Measurements from ENCODE around the gene MPIG6B. TPM values are rescaled to one million over a fixed set of nuclear protein-coding genes. Genes with fewer than 3 reads are reported as not detected.

Gene MPIG6B
- total RNA-seq, 1 experiment from 2014 or later = not detected

DNA sequence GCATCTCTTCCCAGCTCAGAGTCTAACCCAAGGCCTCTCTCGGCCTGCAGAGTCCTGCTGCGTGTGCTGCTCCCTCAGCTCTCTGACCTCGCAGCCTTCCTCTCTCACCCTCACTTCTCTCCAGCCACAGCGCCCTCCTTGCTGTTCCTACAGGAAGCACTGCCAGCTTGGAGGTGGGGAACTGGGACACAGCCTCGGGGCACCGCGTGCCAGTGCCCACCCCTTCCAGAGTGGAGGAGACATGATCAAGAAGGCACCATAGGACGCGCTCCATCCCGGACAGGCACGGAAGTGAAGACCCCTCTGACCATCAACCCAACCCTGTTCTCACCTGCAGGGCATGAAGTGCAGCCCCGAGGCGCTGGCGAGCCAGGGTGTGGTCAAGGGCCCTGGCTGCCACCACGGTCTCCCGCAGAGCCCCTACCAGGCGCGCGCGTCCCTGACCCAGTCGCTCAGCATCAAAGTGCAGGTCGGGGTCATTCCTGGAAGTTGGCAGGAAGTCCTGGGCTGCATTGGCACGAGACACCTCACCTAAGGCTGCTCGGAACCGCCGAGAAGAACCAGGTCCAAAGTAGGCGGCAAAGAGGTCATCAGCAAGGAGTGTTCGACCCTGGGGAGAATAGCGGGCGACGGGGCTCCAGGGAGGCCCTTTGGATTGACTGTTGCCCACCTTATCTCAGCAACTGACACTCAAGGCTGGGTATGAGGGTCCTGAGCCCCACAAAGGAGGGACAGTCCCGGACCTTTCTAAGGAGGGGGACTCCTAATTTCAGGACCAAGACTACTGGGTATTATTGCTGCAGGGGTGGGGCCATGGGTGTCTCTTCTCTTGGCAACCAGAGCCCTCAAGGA lies 52.7 kb downstream of the MPIG6B start:
- Histone ChIP-seq H2AK5ac (ENCODE audit: insufficient read length, low read length) (no peak overlapping the region), H2BK5ac (ENCODE audit: insufficient read length, low read length) (no peak overlapping the region), H3K4ac (ENCODE audit: low read depth, low read length) (no peak overlapping the region), H4K8ac (replicated peaks; ENCODE audit: insufficient read length, low read depth, low read length) (no peak overlapping the region), H4K20me1 (ENCODE audit: control insufficient read depth, insufficient read depth, insufficient read length) (no peaks in the 10 kb centered on the region), H3K14ac (ENCODE audit: insufficient read depth, low read length) (no peak overlapping the region), H3K27ac (ENCODE audit: insufficient read length, low read depth, low read length) (no peak overlapping the region), H3K23ac (ENCODE audit: insufficient read length, low read depth, low read length) (no peak overlapping the region), H3K56ac (ENCODE audit: insufficient read length, low read depth, low read length) (no peak overlapping the region), H3K79me2 (ENCODE audit: insufficient read depth, low read length) (no peaks in the 10 kb centered on the region), H3K18ac (ENCODE audit: insufficient read length, low read depth, low read length) (no peak overlapping the region), H2BK12ac (ENCODE audit: insufficient read length, low read depth, low read length) (no peak overlapping the region), H2BK20ac (ENCODE audit: low read depth, low read length, poor library complexity, severe bottlenecking) (no peak overlapping the region), H4K91ac (ENCODE audit: insufficient read length, low read depth, low read length) (no peak overlapping the region), H2BK120ac (ENCODE audit: low read depth, low read length, poor library complexity, severe bottlenecking) (no peak overlapping the region), H3K9ac (ENCODE audit: extremely low read depth, insufficient read length, low read length) (no peak overlapping the region), H4K5ac (ENCODE audit: insufficient read length, low read depth, low read length) (no peak overlapping the region), H3K9me3 (ENCODE audit: control insufficient read depth, low read depth, low read length) (no peaks in the 10 kb centered on the region), H3T11ph (ENCODE audit: low read length) (no peak overlapping the region), H3K79me1 (ENCODE audit: insufficient read depth, low read depth, low read length, poor library complexity, severe bottlenecking) (no peaks in the 10 kb centered on the region), H3K4me1 (ENCODE audit: insufficient read depth, low read length) (no peaks in the 10 kb centered on the region), H2AFZ (ENCODE audit: low read length) (no peak overlapping the region), H3K4me2 (ENCODE audit: insufficient read depth, insufficient read length, low read length) (no peak overlapping the region), H3K27me3 (ENCODE audit: insufficient read depth, low read length) (no peaks in the 10 kb centered on the region), H2BK15ac (ENCODE audit: low read depth, low read length) (no peak overlapping the region), H3K23me2 (ENCODE audit: insufficient read length, low read depth, low read length, poor library complexity, severe bottlenecking) (no peaks in the 10 kb centered on the region)
- TF ChIP-seq, protein P1, sequence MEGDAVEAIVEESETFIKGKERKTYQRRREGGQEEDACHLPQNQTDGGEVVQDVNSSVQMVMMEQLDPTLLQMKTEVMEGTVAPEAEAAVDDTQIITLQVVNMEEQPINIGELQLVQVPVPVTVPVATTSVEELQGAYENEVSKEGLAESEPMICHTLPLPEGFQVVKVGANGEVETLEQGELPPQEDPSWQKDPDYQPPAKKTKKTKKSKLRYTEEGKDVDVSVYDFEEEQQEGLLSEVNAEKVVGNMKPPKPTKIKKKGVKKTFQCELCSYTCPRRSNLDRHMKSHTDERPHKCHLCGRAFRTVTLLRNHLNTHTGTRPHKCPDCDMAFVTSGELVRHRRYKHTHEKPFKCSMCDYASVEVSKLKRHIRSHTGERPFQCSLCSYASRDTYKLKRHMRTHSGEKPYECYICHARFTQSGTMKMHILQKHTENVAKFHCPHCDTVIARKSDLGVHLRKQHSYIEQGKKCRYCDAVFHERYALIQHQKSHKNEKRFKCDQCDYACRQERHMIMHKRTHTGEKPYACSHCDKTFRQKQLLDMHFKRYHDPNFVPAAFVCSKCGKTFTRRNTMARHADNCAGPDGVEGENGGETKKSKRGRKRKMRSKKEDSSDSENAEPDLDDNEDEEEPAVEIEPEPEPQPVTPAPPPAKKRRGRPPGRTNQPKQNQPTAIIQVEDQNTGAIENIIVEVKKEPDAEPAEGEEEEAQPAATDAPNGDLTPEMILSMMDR (conservative IDR thresholded peaks at IDR 0.05) = no peak
- no peaks in the 10 kb centered on the region for H3K9me3 Mint-ChIP-seq
- peak overlapping the region in 2 of 3 experiments; percentile 61 to 73; a peak in 1 of 7 replicates for H3K27ac Mint-ChIP-seq
- no peak for DNase-seq
- peaks cover 5 to 10% of the 10 kb centered on the region in 2 experiments; a peak in 3 of 4 replicates for H3K4me1 Mint-ChIP-seq
- peaks cover 18 to 33% (median 19%) of the 10 kb centered on the region in 3 experiments; a peak in 6 of 7 replicates for H3K36me3 Mint-ChIP-seq (ENCODE audit: insufficient read depth in 1 of 3, low read depth in 3 of 3)
- H3K27me3 Mint-ChIP-seq (ENCODE audit: low read depth) = no peaks in the 10 kb centered on the region
- no CpG with 5 or more reads among the region's 32 CpGs for WGBS (ENCODE audit: extremely low coverage, insufficient read length, low lambda C conversion rate)
- H3K4me3 Mint-ChIP-seq = no peak overlapping the region

Small RNA genes lying within 50 kb of the gene (microRNA-seq; reads per million reads assigned to microRNA genes)
- not detected for gene MIR4646 (ENCODE audit: borderline microRNAs expressed)

Other genes with a start within 250 kb of the MPIG6B start
- 6.2 and 6.8 TPM in 2 replicates for gene MICB, start 225.2 kb upstream of the MPIG6B start, total RNA-seq (2021)
- not detected in 2 replicates for gene MCCD1, start 194.4 kb upstream of the MPIG6B start, total RNA-seq (2021)
- gene DDX39B, start 181.4 kb upstream of the MPIG6B start, total RNA-seq (2021) = 800 and 813 TPM in 2 replicates
- 3.6 and 3.8 TPM in 2 replicates for gene ATP6V1G2, start 176.8 kb upstream of the MPIG6B start, total RNA-seq (2021)
- gene NFKBIL1, start 175.8 kb upstream of the MPIG6B start, total RNA-seq (2021) = 11.8 and 15.1 TPM in 2 replicates
- gene LTA, start 151.1 kb upstream of the MPIG6B start, total RNA-seq (2021) = not detected in 2 replicates
- gene TNF, start 147.8 kb upstream of the MPIG6B start, total RNA-seq (2021) = not detected in 2 replicates
- not detected in 2 replicates for gene LTB, start 140.9 kb upstream of the MPIG6B start, total RNA-seq (2021)
- gene LST1, start 137.1 kb upstream of the MPIG6B start, total RNA-seq (2021) = not detected in 2 replicates
- gene NCR3, start 130.4 kb upstream of the MPIG6B start, total RNA-seq (2021) = 0.55 and 0.64 TPM in 2 replicates
- gene AIF1, start 108.1 kb upstream of the MPIG6B start, total RNA-seq (2021) = 3.2 and 4.2 TPM in 2 replicates
- gene PRRC2A, start 102.7 kb upstream of the MPIG6B start, total RNA-seq (2021) = 381 and 383 TPM in 2 replicates
- 415 and 417 TPM in 2 replicates for gene BAG6, start 70.7 kb upstream of the MPIG6B start, total RNA-seq (2021)
- 3.6 and 3.9 TPM in 2 replicates for gene APOM, start 67.5 kb upstream of the MPIG6B start, total RNA-seq (2021)
- 18.4 and 19.0 TPM in 2 replicates for gene C6orf47, start 62.6 kb upstream of the MPIG6B start, total RNA-seq (2021)
- 23.9 and 26.8 TPM in 2 replicates for gene GPANK1, start 58.4 kb upstream of the MPIG6B start, total RNA-seq (2021)
- 178 and 187 TPM in 2 replicates for gene CSNK2B, start 57.3 kb upstream of the MPIG6B start, total RNA-seq (2021)
- 21.3 and 21.6 TPM in 2 replicates for gene LY6G5B, start 53.4 kb upstream of the MPIG6B start, total RNA-seq (2021)
- gene LY6G5C, start 42.3 kb upstream of the MPIG6B start, total RNA-seq (2021) = 1.8 and 2.2 TPM in 2 replicates
- gene ABHD16A, start 20.0 kb upstream of the MPIG6B start, total RNA-seq (2021) = 32.9 and 34.4 TPM in 2 replicates
- gene LY6G6F, start 16.5 kb upstream of the MPIG6B start, total RNA-seq (2021) = not detected in 2 replicates
- gene LY6G6D, start 8.0 kb upstream of the MPIG6B start, total RNA-seq (2021) = not detected in 2 replicates
- gene LY6G6C, start 1.6 kb upstream of the MPIG6B start, total RNA-seq (2021) = 0.24 TPM in 1 of 2 replicates, not detected in the other
- 70.5 and 73.2 TPM in 2 replicates for gene DDAH2, start 5.9 kb downstream of the MPIG6B start, total RNA-seq (2021)
- 265 and 266 TPM in 2 replicates for gene CLIC1, start 13.2 kb downstream of the MPIG6B start, total RNA-seq (2021)
- gene MSH5, start 16.6 kb downstream of the MPIG6B start, total RNA-seq (2021) = 21.5 and 22.4 TPM in 2 replicates
- 3.2 and 4.3 TPM in 2 replicates for gene SAPCD1, start 39.3 kb downstream of the MPIG6B start, total RNA-seq (2021)
- 2.5 TPM in 2 replicates for gene VWA7, start 54.0 kb downstream of the MPIG6B start, total RNA-seq (2021)
- 148 and 154 TPM in 2 replicates for gene VARS1, start 72.4 kb downstream of the MPIG6B start, total RNA-seq (2021)
- 114 and 123 TPM in 2 replicates for gene LSM2, start 83.6 kb downstream of the MPIG6B start, total RNA-seq (2021)
- 1.6 and 2.5 TPM in 2 replicates for gene HSPA1L, start 91.9 kb downstream of the MPIG6B start, total RNA-seq (2021)
- gene HSPA1A, start 92.2 kb downstream of the MPIG6B start, total RNA-seq (2021) = 51.2 and 51.7 TPM in 2 replicates
- 85.1 and 90.5 TPM in 2 replicates for gene HSPA1B, start 104.4 kb downstream of the MPIG6B start, total RNA-seq (2021)
- gene NEU1, start 139.4 kb downstream of the MPIG6B start, total RNA-seq (2021) = 35.1 and 36.2 TPM in 2 replicates
- 3.3 and 3.8 TPM in 2 replicates for gene SLC44A4, start 155.6 kb downstream of the MPIG6B start, total RNA-seq (2021)
- 121 and 124 TPM in 2 replicates for gene EHMT2, start 174.3 kb downstream of the MPIG6B start, total RNA-seq (2021)
- gene ZBTB12, start 178.7 kb downstream of the MPIG6B start, total RNA-seq (2021) = 31.0 and 32.7 TPM in 2 replicates
- 0.66 and 0.86 TPM in 2 replicates for gene C2, start 204.3 kb downstream of the MPIG6B start, total RNA-seq (2021)
- gene CFB, start 222.7 kb downstream of the MPIG6B start, total RNA-seq (2021) = 0.31 and 0.39 TPM in 2 replicates
- gene NELFE, start 235.6 kb downstream of the MPIG6B start, total RNA-seq (2021) = 90.8 and 91.4 TPM in 2 replicates
- gene SKIC2, start 235.8 kb downstream of the MPIG6B start, total RNA-seq (2021) = 78.8 and 86.2 TPM in 2 replicates
- 21.6 and 22.9 TPM in 2 replicates for gene DXO, start 248.8 kb downstream of the MPIG6B start, total RNA-seq (2021)